ENCODE results near the gene MGAT4A.
"Not testable (repeated sequence)": the region's sequence is repeated elsewhere in the genome, so short reads cannot be mapped to it uniquely, and the experiment has no call there.

Gene MGAT4A

DNA sequence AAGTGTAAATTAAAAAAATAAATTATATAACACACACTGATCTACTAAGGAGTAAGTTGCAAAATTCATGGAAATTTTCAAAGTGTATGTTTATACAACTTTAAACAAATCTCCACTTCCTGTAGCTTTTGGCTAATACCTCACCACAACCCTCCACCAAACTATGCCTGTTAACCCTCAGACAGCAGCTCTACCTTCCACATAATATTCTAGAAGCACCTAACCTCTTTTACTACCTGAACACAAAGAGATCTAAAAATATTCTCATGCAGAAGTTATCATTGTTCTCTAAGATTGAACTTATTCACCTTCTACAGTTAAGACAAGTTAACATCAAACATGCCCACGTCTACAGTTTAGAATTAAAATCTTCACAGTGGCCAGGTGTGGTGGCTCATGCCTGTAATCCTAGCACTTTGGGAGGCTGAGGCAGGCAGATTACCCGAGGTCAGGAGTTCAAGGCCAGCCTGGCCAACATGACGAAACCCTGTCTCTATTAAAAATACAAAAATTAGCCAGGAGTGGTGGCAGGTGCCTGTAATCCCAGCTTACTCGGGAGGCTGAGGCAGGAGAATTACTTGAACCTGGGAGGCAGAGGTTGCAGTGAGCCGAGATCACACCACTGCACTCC is 2.7 kb downstream of the MGAT4A start:
- not testable (repeated sequence) for DNase-seq

DNA sequence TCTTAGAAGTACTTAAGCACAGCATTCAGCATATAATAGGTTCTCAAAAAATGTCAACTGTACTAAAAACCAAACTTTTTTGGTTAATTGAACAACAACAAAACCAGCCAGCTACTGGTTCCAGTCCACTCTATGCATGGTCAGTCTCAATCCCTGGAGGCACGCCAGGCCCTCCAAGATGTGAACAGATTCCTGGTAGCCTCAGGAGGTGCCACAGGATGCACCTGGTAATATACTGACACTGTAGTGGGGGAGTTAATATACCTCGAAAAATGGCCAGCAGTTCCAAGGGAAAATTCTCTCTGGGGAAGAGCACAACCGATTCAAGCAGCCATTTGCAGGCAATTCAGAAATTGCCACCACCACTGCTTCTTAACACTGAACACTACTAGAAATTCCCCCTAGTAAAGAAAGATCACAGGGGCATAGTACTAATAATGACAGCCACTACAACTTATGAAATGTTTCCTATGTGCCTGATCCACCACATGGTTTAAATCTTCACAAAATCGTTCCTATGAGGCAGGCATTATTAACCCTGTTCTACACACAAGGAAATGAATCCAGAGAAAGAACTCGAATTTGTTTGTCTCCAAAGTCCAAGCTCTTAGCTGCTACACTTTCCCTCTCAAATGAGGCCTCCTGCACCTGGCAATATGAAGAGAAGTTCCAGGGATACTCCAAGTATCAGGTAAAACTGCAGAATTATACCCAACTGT is 3.4 kb downstream of the MGAT4A start:
- DNase-seq, result no peak

DNA sequence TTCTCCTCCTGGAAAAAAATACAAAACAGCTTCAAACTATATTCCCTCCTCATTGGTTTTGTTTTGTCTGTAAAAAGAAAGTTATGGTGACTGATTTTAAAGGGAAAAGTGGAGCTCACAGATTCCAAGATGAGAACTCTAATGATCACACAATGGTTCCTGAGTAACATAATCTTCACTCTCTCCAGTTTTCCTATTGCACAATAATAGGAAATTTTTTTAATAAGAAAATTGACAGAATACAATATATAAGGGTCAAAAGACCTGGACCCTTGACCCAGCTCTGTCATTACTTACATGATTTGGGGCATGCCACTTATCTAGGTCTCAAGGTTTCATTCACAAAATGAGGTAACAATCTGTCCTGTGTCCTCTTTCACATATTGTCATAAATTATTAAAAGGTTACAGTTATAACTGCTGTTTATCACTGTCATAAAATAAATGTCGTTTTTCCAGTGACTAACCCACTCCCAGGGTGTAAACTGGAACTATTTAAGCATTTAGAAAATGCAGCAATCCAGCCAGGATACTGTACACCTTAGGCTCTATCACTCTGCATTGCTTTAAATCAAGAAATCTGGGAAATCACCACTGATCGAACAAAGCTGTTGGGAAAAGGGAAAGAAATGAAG is 4.1 kb downstream of the MGAT4A start:
- DNase-seq, result no peak

DNA sequence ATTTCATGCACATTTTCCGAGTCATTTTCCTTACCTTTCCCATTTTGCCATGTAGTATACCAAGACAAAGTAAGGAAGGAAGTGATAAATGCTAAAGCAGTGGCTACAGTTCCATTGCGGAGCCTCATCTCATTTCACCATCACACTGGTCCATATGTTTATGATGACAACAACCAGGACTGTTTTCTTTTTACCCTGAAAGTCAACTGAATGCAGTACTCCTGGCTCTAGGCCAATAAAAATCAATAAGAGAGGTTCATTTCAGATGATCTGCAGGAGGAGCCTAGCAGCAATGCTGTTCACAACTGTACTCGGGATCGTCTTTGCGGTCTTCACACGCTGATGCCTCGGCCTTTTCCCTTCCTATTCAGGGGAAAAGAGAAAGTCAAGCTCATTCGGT is 4.7 kb downstream of the MGAT4A start:
- no peak for DNase-seq

DNA sequence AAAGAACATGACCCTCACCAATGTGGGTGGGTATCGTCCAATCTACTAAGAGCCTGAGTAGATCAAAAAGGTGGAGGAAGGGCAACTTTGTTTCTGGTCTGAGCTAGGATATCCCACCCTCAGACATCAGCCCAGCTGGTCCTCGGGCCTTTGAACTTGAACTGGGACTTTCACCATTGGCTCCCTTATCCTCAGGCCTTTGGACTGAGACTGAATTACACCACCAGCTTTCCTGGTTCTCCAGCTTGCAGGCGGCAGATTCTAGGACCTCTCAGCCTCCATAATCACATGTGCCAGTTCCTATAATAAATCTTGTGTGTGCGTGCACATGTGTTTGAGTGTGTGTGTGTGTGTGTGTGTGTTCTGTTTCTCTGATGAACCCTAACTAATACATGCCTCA is 10.6 kb downstream of the MGAT4A start:
- no peak for DNase-seq

DNA sequence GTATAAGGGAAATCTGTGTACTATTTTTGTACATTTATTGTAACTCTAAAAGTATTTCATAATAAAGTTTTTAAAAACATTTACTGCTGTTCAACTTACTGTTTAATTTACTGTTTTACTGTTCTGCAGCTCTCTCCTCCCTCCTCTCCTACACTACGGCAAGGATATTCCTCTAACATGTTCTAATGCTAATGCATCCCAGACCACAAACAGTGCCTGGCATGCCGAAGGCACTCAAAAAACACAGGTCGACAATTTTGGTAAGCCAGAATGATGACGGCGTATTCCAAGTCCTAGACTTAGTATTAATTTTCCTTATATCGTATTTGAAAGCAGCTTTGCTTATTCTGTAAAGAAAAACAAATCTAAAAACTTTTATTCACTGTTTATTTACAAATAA is 13.3 kb downstream of the MGAT4A start:
- no peak for DNase-seq

DNA sequence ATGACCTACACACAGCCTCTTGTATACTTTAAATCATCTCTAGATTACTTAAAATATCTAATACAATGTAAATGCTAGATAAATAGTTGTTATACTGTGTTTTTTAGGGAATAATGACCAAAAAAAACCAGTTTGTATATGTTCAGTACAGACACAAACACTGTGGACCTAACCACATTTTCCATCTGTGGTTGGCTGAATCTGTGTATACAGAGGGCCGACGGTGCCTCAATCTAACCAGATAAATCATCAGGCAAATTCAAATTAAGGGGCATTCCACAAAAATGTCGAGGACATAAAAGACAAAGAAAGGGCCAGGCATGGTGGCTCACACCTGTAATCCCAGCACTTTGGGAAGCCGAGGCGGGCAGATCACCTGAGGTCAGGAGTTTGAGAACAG is 14.1 kb downstream of the MGAT4A start:
- DNase-seq, result no peak

DNA sequence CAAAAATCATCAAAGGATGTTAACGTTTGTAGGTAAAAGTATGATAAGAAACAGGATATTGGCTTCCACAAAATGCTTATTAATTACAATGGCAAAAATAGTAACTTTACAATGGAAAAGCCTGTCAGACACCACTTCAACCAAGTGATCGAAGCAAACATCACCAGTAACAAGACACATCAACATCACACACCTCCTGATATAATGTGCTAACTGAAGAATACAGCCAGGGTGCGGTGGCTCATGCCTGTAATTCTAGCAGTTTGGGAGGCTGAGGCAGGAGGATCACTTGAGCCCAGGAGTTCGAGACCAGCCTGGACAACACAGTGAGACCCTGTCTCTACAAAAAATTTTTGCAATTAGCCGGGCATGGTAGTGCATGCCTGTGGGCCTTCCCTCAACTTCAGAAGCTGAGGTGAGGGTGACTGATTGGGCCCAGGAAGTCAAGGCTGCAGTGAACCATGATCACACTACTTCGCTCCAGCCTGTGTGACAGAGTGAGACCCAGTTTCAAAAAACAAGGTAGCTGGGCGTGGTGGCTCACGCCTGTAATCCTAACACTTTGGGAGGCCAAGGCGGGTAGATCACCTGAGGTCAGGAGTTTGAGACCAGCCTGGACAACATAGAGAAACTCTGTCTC is 15.0 kb downstream of the MGAT4A start:
- no peak for DNase-seq

- no peak for DNase-seq
Observed at GRCh38 chr2:98713332-98714015, 17.5 kb downstream of the MGAT4A start.

DNA sequence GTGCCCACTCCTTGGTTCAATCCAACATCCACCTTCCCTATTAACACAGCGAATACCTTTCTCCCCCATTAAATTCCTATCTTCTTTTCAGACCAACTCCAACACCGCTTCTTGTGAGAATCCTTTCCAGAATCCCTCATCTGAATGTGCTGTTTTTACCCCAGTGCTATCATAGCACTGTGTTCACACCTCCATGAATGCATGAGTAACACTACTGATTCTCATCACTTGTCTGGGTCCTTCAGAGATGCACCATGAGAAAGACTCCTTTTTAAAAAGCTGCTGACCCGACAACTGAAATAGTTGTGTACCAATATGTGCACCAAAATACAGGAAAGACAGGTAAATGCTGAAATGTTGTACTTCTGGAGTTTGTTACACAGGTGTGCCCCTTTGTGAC is 18.8 kb downstream of the MGAT4A start:
- DNase-seq, result no peak

- no peak for DNase-seq
Observed at GRCh38 chr2:98711506-98711905, 19.4 kb downstream of the MGAT4A start.

- DNase-seq, result no peak
Observed at GRCh38 chr2:98710734-98711133, 20.2 kb downstream of the MGAT4A start.

- no peak for DNase-seq
Observed at GRCh38 chr2:98709535-98709934, 21.4 kb downstream of the MGAT4A start.

DNA sequence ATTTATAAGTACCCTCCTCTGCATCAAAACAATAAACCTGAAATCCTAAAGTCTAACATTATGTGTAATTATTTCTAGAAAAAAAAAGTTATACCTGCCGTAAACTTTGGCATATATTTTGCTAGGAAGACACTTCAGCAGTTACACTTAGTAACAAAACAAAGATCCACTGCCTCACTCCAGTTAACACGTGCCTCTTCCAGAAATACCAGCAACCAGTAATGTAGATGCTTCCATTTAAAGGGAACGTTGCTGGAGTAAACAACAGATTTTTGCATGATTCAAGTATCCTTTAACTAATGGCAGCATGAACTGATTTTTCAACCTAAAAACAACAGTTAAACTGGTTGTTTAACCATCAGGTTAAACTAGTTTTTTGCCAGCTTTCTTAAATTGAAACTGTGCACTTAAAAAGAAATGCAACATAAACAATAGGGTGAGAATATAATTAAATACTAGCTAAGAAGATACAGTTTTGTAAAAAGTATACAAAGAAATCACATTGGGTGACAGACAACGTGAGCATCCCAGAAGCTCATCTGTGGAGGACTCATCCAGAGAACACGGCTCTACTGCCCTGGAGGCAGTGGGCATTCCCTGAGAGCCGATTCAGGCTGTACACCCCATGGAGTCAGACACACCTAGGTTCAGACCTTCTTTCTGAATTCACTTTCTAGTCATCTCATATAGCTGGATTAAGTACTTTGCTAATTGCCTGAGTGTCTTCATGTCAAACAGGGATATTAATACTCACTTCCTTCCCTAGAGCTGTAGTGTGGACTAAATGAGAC is 22.3 kb downstream of the MGAT4A start:
- DNase-seq, result no peak

- DNase-seq, result no peak
Observed at GRCh38 chr2:98706591-98706990, 24.3 kb downstream of the MGAT4A start.

GRCh38 chr2:98705333-98705617 is 25.7 kb downstream of the MGAT4A start:
- no peak for DNase-seq

DNA sequence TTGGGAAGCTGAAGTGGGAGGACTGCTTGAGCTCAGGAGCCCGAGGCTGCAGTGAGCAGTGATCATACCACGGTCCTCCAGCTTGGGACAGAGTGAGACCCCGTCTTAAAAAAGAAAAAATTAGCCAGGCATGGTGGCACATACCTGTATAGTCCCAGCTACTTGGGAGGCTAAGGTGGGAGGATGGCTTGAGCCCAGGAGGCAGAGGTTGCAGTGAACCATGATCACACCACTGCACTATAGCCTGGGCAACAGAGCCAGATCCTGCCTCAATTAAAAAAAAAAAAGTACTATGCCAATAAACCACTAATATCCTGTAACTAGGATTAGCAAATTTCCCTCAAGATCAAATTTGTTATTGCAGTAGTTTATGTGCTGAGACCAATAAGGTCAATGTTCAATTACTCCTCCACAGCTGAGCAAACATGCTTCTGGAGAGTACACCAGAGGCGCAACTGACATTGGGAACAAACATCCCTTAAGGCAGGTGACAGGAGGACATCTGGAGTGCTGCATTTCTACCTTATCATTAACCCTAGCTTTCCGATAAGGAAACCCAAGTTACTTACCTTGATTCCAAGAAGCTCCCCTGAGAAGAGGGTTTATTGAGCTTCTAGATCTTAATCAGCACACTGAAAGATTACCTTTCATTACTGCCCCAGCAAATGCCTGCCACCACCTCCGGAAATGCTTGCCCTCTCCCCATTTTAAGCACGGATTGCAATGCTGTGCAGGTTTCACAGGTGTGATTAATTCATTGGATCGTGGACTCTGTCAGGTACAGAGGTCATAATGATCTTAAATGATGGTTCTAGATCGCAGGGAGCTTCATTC is 26.2 kb downstream of the MGAT4A start:
- DNase-seq, result no peak

GRCh38 chr2:98703738-98704137 is 27.2 kb downstream of the MGAT4A start:
- DNase-seq, result no peak

- no peak for DNase-seq
Observed at GRCh38 chr2:98702858-98703620, 27.9 kb downstream of the MGAT4A start.

DNA sequence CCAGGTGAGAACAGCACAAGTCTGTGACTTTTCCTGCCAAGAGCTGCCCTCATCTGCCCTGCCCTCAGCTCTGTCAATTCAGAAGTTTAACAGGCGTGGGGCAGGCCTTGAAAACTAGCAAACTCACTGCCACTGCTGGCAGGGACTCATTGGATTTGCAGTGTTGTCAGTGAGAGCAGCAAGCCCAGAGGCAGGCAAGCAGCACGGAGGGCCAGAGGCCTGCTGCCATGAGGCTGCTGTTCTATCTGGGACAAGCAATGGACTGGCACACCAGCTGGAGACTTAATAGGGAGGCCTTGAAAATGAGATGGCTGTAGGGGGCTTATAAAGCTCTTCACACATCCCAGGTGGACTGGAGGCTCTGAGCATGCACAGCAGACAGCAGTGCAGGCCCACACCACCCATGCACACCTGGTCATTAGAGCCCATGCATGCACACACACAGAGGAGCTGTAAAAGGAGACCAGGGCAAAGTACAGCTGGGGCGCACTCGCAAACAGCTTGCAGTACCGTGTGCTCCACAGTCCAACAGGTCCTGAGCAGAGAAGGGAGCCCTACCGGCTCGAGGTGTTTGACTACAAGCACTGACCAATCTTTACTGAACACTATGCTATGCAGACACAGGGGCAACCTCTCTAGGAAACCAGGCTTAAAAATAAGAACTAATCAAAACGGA is 28.7 kb downstream of the MGAT4A start:
- DNase-seq, result no peak
